H9 (cell line): Measurements from ENCODE around the gene NBEA. TPM values are rescaled to one million over a fixed set of nuclear protein-coding genes. Genes with fewer than 3 reads are reported as not detected.

Experiments
- DNase-seq: peaks from one replicate; pipeline ENCODE4 v3.0.0-alpha.2; 2017
- H2AFZ ChIP-seq: one replicate; pipeline ENCODE4 v1.6.1; 2013; ENCODE audit warnings: mild to moderate bottlenecking, low read length, control low read depth, moderate library complexity
- H2AK5ac ChIP-seq: 2 replicates; pipeline ENCODE4 v1.6.1; 2013; ENCODE audit warnings: low read length, control low read depth, mixed read lengths; ENCODE audit not compliant: insufficient read length
- H2BK120ac ChIP-seq: one replicate; pipeline ENCODE4 v1.6.1; 2013; ENCODE audit warnings: low read depth, mild to moderate bottlenecking, low read length, control low read depth, inconsistent platforms; ENCODE audit not compliant: poor library complexity, severe bottlenecking
- H2BK12ac ChIP-seq: 2 replicates; pipeline ENCODE4 v1.6.1; 2013; ENCODE audit warnings: low read length, control low read depth, mixed read lengths, low read depth; ENCODE audit not compliant: insufficient read length
- H2BK15ac ChIP-seq: 2 replicates; pipeline ENCODE4 v1.6.1; 2013; ENCODE audit warnings: low read depth, low read length, control low read depth
- H2BK20ac ChIP-seq: one replicate; pipeline ENCODE4 v1.6.1; 2013; ENCODE audit warnings: low read depth, mild to moderate bottlenecking, low read length, control low read depth, inconsistent platforms; ENCODE audit not compliant: poor library complexity, severe bottlenecking
- H2BK5ac ChIP-seq: 2 replicates; pipeline ENCODE4 v1.6.1; 2013; ENCODE audit warnings: low read length, control low read depth, mixed read lengths; ENCODE audit not compliant: insufficient read length
- H3K14ac ChIP-seq: 2 replicates; pipeline ENCODE4 v1.6.1; 2013; ENCODE audit warnings: low read length, control low read depth; ENCODE audit not compliant: insufficient read depth
- H3K18ac ChIP-seq: 2 replicates; pipeline ENCODE4 v1.6.1; 2013; ENCODE audit warnings: low read depth, mild to moderate bottlenecking, mixed read lengths, low read length, control low read depth; ENCODE audit not compliant: insufficient read length
- H3K23ac ChIP-seq: 2 replicates; pipeline ENCODE4 v1.6.1; 2013; ENCODE audit warnings: low read length, control low read depth, mixed read lengths, low read depth; ENCODE audit not compliant: insufficient read length
- H3K23me2 ChIP-seq: 2 replicates; pipeline ENCODE4 v1.6.1; 2013; ENCODE audit warnings: low read depth, mild to moderate bottlenecking, mixed read lengths, low read length, control low read depth; ENCODE audit not compliant: insufficient read length, poor library complexity, severe bottlenecking
- H3K27ac ChIP-seq: 2 replicates; pipeline ENCODE4 v1.5.1; 2013; ENCODE audit warnings: low read length, control low read depth, mixed read lengths, low read depth; ENCODE audit not compliant: insufficient read length
- H3K27me3 ChIP-seq: 2 replicates; pipeline ENCODE4 v1.6.1; 2013; ENCODE audit warnings: low read length, control low read depth, inconsistent platforms; ENCODE audit not compliant: insufficient read depth
- H3K4ac ChIP-seq: 2 replicates; pipeline ENCODE4 v1.6.1; 2013; ENCODE audit warnings: low read depth, mild to moderate bottlenecking, control low read depth, inconsistent platforms, low read length, moderate library complexity
- H3K4me1 ChIP-seq: 2 replicates; pipeline ENCODE4 v1.6.1; 2013; ENCODE audit warnings: low read length, control low read depth, inconsistent platforms; ENCODE audit not compliant: insufficient read depth
- H3K4me2 ChIP-seq: 2 replicates; pipeline ENCODE4 v1.6.1; 2013; ENCODE audit warnings: low read length, control low read depth, mixed read lengths; ENCODE audit not compliant: insufficient read length, insufficient read depth
- H3K56ac ChIP-seq: 2 replicates; pipeline ENCODE4 v1.6.1; 2013; ENCODE audit warnings: low read depth, mild to moderate bottlenecking, mixed read lengths, low read length, control low read depth; ENCODE audit not compliant: insufficient read length
- H3K79me1 ChIP-seq: 2 replicates; pipeline ENCODE4 v1.6.1; 2013; ENCODE audit warnings: low read depth, mild to moderate bottlenecking, moderate library complexity, low read length, control low read depth, inconsistent platforms; ENCODE audit not compliant: insufficient read depth, poor library complexity, severe bottlenecking
- H3K79me2 ChIP-seq: 2 replicates; pipeline ENCODE4 v1.6.1; 2013; ENCODE audit warnings: low read length, control low read depth, inconsistent platforms; ENCODE audit not compliant: insufficient read depth
- H3K9ac ChIP-seq: 2 replicates; pipeline ENCODE4 v1.6.1; 2013; ENCODE audit warnings: low read length, control low read depth, mixed read lengths; ENCODE audit not compliant: insufficient read length; ENCODE audit errors: extremely low read depth
- H3K9me3 ChIP-seq: one replicate; pipeline ENCODE4 v1.6.1; 2013; ENCODE audit warnings: low read depth, low read length, inconsistent platforms; ENCODE audit not compliant: control insufficient read depth
- H3T11ph ChIP-seq: one replicate; pipeline ENCODE4 v1.6.1; 2013; ENCODE audit warnings: mild to moderate bottlenecking, low read length, control low read depth, inconsistent platforms
- H4K20me1 ChIP-seq: one replicate; pipeline ENCODE4 v1.6.1; 2013; ENCODE audit not compliant: control insufficient read depth, insufficient read length, insufficient read depth
- H4K5ac ChIP-seq: 2 replicates; pipeline ENCODE4 v1.6.1; 2013; ENCODE audit warnings: low read depth, mild to moderate bottlenecking, mixed read lengths, low read length, control low read depth; ENCODE audit not compliant: insufficient read length
- H4K8ac ChIP-seq: replicated peaks from 2 replicates; pipeline ENCODE4 v1.6.1; 2013; ENCODE audit warnings: low read length, control low read depth, mixed read lengths, low read depth; ENCODE audit not compliant: insufficient read length
- H4K91ac ChIP-seq: 2 replicates; pipeline ENCODE4 v1.6.1; 2013; ENCODE audit warnings: low read depth, mild to moderate bottlenecking, moderate library complexity, mixed read lengths, low read length, control low read depth; ENCODE audit not compliant: insufficient read length
- H3K27ac Mint-ChIP-seq, 3 experiments: 2 replicates in 2 of 3; 3 replicates in 1 of 3; pipeline ENCODE4 v1.8.0; 2020 to 2021; ENCODE audit warnings: mixed read lengths in 3 of 3, mild to moderate bottlenecking in 1 of 3, moderate library complexity in 1 of 3
- H3K27me3 Mint-ChIP-seq: 2 replicates; pipeline ENCODE4 v1.8.0; 2021; ENCODE audit warnings: low read depth, mild to moderate bottlenecking, moderate library complexity, mixed read lengths
- H3K36me3 Mint-ChIP-seq, 3 experiments: 2 replicates in 2 of 3; 3 replicates in 1 of 3; pipeline ENCODE4 v1.8.0; 2020 to 2021; ENCODE audit warnings: low read depth in 3 of 3, mixed read lengths in 3 of 3; ENCODE audit not compliant: insufficient read depth in 1 of 3
- H3K4me1 Mint-ChIP-seq, 2 experiments: 2 replicates each; pipeline ENCODE4 v1.8.0; 2020; ENCODE audit warnings: mixed read lengths in 2 of 2
- H3K4me3 Mint-ChIP-seq, 2 experiments: 2 replicates in 1 of 2; 3 replicates in 1 of 2; pipeline ENCODE4 v1.8.0; 2020 to 2021; ENCODE audit warnings: mild to moderate bottlenecking in 2 of 2, mixed read lengths in 2 of 2, moderate library complexity in 1 of 2
- H3K9me3 Mint-ChIP-seq, 2 experiments: 2 replicates in 1 of 2; 3 replicates in 1 of 2; pipeline ENCODE4 v1.8.0; 2020; ENCODE audit warnings: mild to moderate bottlenecking in 2 of 2, mixed read lengths in 2 of 2, moderate library complexity in 1 of 2
- CTCF ChIP-seq: fragments of 200-600 bp; sonication (generic); conservative IDR thresholded peaks from 3 replicates; pipeline ENCODE4 v1.8.0; 2021; ENCODE audit warnings: antibody characterized with exemption, mild to moderate bottlenecking
- WGBS: extraction: QIAGEN DNeasy Blood & Tissue Kit; methylation state at CpG from one replicate; pipeline ENCODE4 v1.1.7; 2013; ENCODE audit warnings: missing lambda C conversion rate, low lambda C conversion rate, mixed read lengths; ENCODE audit not compliant: insufficient read length; ENCODE audit errors: extremely low coverage; 5-methylcytosine and 5-hydroxymethylcytosine counted together
- total RNA-seq: library from RNA; stranded (reverse); gene quantifications from 2 replicates; pipeline ENCODE4 v1.2.1, GENCODE V29; 2021

NBEA gene
- total RNA-seq, 1 experiment from 2014 or later, result 17.3 TPM

DNA sequence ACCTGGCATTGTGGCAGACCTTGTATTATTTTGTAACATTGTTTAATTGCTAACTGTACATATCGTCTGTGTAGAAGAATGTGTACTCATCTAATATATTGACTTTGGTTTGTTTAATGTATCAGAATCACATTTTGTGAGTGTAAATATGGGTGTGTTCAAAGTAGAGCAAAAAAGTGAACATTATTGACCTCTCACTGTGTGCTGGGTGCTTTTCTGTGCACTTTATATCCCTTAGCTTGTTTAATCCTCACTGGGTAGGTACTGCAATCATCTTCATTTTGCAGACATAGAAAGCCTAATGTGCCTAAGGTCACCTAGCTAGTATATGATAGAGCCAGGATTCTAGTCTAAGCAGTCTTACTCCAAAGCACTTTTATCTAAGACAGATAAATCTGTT is 289.4 kb downstream of the NBEA start:
- Histone ChIP-seq H3T11ph (no peak overlapping the region), H3K9me3 (no peaks in the 10 kb centered on the region), H4K91ac (no peak overlapping the region), H3K23me2 (no peaks in the 10 kb centered on the region), H4K5ac (no peak overlapping the region), H3K14ac (no peak overlapping the region), H2BK120ac (no peak overlapping the region), H3K9ac (no peak overlapping the region), H3K23ac (no peak overlapping the region), H3K56ac (no peak overlapping the region), H3K4ac (no peak overlapping the region), H3K4me2 (no peak overlapping the region), H3K27me3 (no peaks in the 10 kb centered on the region), H2BK20ac (no peak overlapping the region), H4K8ac (no peak overlapping the region), H3K79me1 (no peaks in the 10 kb centered on the region), H3K79me2 (no peaks in the 10 kb centered on the region), H2BK12ac (no peak overlapping the region), H3K18ac (no peak overlapping the region), H2BK5ac (no peak overlapping the region), H3K27ac (no peak overlapping the region), H2AK5ac (no peak overlapping the region), H4K20me1 (no peaks in the 10 kb centered on the region), H2BK15ac (no peak overlapping the region), H3K4me1 (no peaks in the 10 kb centered on the region; the same call in 1 of the 2 replicates), H2AFZ (no peak overlapping the region)
- no CpG with 5 or more reads among the region's 1 CpG for WGBS
- Mint-ChIP-seq H3K36me3 (peaks cover 0 to 8% (median 3%) of the 10 kb centered on the region in 3 experiments; a peak in 4 of 7 replicates), H3K4me3 (no peak overlapping the region), H3K9me3 (no peaks in the 10 kb centered on the region), H3K27me3 (no peaks in the 10 kb centered on the region), H3K27ac (no peak overlapping the region), H3K4me1 (peaks cover 0 to 5% of the 10 kb centered on the region in 2 experiments; a peak in 2 of 4 replicates)
- TF ChIP-seq CTCF, result no peak
- DNase-seq, result no peak
